Tibial nerve (tissue), 4 donors: ENCODE results near the gene EXOG. TPM values are rescaled to one million over a fixed set of nuclear protein-coding genes. Genes with fewer than 3 reads are reported as not detected.

ENCODE experiments used
- DNase-seq, 2 donors: peaks; one replicate each; pipeline ENCODE4 v3.0.0-alpha.2; 2019; ENCODE audit warnings: low spot score in 2 of 2
- H3K27ac ChIP-seq, 4 donors: fragments of 200-600 bp; sonication (generic) in 3 of 4; one replicate each; pipeline ENCODE4 v1.5.1; 2017 to 2019; ENCODE audit warnings: mild to moderate bottlenecking in 1 of 4
- H3K27me3 ChIP-seq, 2 donors: fragments of 200-600 bp; sonication (generic) in 1 of 2; one replicate each; pipeline versions ENCODE4 v1.5.1 to v1.6.0; 2017 to 2019
- H3K36me3 ChIP-seq, 3 donors: fragments of 200-600 bp; sonication (generic); one replicate each; pipeline ENCODE4 v1.5.1; 2018 to 2019
- H3K4me1 ChIP-seq, 4 donors: fragments of 200-600 bp; sonication (generic) in 3 of 4; one replicate each; pipeline ENCODE4 v1.5.1; 2017 to 2019
- H3K4me3 ChIP-seq, 4 donors: fragments of 200-600 bp; sonication (generic) in 3 of 4; one replicate each; pipeline ENCODE4 v1.5.1; 2017 to 2019; ENCODE audit warnings: mild to moderate bottlenecking in 1 of 4, moderate library complexity in 1 of 4
- H3K9me3 ChIP-seq, 4 donors: fragments of 200-600 bp; sonication (generic) in 3 of 4; one replicate each; pipeline ENCODE4 v1.5.1; 2017 to 2019
- CTCF ChIP-seq, 5 experiments: fragments of 200-600 bp in 3 of 5; fragments of 450-650 bp in 2 of 5; sonication (generic) in 3 of 5; IDR thresholded peaks; one replicate each; pipeline ENCODE4 v1.5.1; 2016 to 2019; ENCODE audit warnings: antibody characterized with exemption in 5 of 5, mild to moderate bottlenecking in 3 of 5, moderate library complexity in 2 of 5
- EP300 ChIP-seq, 2 donors: sonication (generic); formaldehyde crosslinking; IDR thresholded peaks; one replicate each; pipeline ENCODE4 v1.6.1; 2017; ENCODE audit warnings: antibody characterized with exemption in 2 of 2, mild to moderate bottlenecking in 1 of 2
- POLR2A ChIP-seq, 2 donors: fragments of 450-650 bp; IDR thresholded peaks; one replicate each; pipeline ENCODE4 v1.6.1; 2017; ENCODE audit warnings: antibody characterized with exemption in 2 of 2, mild to moderate bottlenecking in 2 of 2, moderate library complexity in 2 of 2
- WGBS, 2 donors: methylation state at CpG; one replicate each; pipeline ENCODE4 v1.1.5; 2018; 5-methylcytosine and 5-hydroxymethylcytosine counted together
- total RNA-seq, 4 donors: library from RNA; depleted of rRNA; stranded (reverse); fragments of >200 nt; gene quantifications; one replicate each; pipeline ENCODE4 v1.1.0, GENCODE V29; 2016

Gene EXOG
- total RNA-seq, 4 donors from 2014 or later, result 9.9 to 21.9 (median 20.9) TPM

- Histone ChIP-seq H3K4me1 (peaks cover 0 to 4% (median 0%) of the 10 kb centered on the region in 4 donors), H3K27me3 (no peaks in the 10 kb centered on the region), H3K36me3 (peaks cover 0 to 64% (median 0%) of the 10 kb centered on the region in 3 donors), H3K27ac (no peak overlapping the region), H3K9me3 (peaks cover 0 to 13% (median 0%) of the 10 kb centered on the region in 4 donors), H3K4me3 (no peak overlapping the region)
- no peak for DNase-seq
- 93 to 95% methylated on average over 8 of the region's 8 CpGs for WGBS, 2 donors
- TF ChIP-seq POLR2A (IDR thresholded peaks at IDR 0.05) (no peak), CTCF (IDR thresholded peaks at IDR 0.05) (no peak), EP300 (IDR thresholded peaks at IDR 0.05) (no peak)
Observed at GRCh38 chr3:38554127-38554827, 58.1 kb downstream of the EXOG start.

DNA sequence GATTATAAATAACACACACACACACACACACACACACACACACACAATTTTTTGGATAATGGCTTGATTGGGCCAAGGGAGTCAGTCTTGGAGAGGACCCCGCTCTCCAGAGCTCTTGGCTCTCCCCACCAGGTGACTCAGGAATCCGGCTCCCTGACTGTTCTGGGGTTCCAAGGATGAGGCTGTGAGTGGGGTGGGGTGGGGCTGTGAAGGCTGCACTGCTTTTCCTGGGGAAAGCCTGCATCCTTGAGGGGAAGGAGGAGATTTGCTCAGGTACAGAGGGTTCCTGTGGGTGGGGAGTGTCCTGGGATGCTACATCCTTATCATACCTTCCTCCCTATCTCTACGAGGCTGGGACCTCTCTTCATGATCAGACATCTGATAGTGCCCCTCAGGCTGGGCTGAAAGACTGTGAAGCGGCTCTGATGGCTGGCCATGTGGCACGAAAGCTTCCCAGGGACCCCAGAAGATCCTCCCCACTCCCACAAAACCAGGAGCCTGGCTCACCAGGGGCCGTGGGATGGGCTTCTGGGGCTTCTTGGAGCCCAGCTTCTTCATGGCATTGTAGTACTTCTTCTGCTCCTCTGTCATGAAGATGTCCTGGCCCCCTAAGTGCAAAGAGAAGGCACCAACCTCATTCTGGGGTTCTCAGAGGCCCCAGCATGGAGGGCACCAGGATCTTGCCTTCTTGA lies 59.2 kb downstream of the EXOG start:
- TF ChIP-seq CTCF (IDR thresholded peaks at IDR 0.05) (no peak), POLR2A (IDR thresholded peaks at IDR 0.05) (no peak), EP300 (IDR thresholded peaks at IDR 0.05) (no peak)
- Histone ChIP-seq H3K4me3 (no peak overlapping the region), H3K27ac (no peak overlapping the region), H3K27me3 (no peaks in the 10 kb centered on the region), H3K4me1 (peaks cover 0 to 4% (median 0%) of the 10 kb centered on the region in 4 donors), H3K36me3 (peaks cover 0 to 60% (median 0%) of the 10 kb centered on the region in 3 donors), H3K9me3 (peaks cover 0 to 13% (median 0%) of the 10 kb centered on the region in 4 donors)
- WGBS, 2 donors, result 88% methylated on average over 6 of the region's 6 CpGs
- no peak for DNase-seq

GRCh38 chr3:38555926-38556325 lies 59.8 kb downstream of the EXOG start:
- H3K27ac ChIP-seq, result no peak overlapping the region
- peaks cover 0 to 13% (median 0%) of the 10 kb centered on the region in 4 donors for H3K9me3 ChIP-seq
- H3K4me1 ChIP-seq, result peaks cover 0 to 4% (median 0%) of the 10 kb centered on the region in 4 donors
- peaks cover 0 to 60% (median 0%) of the 10 kb centered on the region in 3 donors for H3K36me3 ChIP-seq
- no peak overlapping the region for H3K4me3 ChIP-seq
- no peak for DNase-seq
- H3K27me3 ChIP-seq, result no peaks in the 10 kb centered on the region
- 90 to 98% methylated on average over 2 of the region's 2 CpGs for WGBS, 2 donors
- no peak for TF ChIP-seq EP300 (IDR thresholded peaks at IDR 0.05)
- TF ChIP-seq POLR2A (IDR thresholded peaks at IDR 0.05), result no peak
- no peak for TF ChIP-seq CTCF (IDR thresholded peaks at IDR 0.05)

DNA sequence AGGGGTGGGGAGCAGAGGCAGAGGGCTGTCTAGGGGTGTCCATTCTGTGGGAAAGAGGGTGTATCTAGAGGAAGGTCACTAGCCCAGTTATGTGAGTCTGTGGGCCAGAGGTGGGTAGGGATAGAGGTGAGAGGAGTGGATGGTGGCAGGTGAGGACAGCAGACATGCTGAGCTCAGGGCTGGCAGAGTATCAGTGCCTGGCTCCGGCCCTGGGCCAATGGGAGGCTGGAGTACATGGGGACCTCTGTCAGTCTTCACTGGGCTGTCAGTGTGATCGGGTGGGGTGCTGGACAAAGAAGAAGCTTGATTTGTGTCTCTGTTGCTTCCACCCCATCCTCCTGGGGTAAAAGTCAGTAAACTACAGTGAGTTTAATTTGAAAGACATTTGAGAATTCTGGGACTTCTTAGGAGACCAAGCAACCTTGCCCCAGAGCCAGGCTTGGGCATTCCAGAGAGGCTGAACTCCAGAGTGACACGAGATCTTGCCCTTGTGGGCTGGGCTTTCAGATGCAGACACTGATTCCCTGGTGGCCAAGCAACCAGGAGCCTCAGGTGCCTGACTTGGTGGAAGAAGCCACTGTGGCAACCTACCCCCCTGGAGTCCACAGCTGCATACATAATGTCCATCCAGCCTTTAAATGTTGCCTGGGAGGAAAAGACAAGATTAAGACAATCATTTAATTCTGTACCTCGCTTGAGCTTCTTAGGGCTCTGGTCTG lies 60.7 kb downstream of the EXOG start:
- peaks cover 0 to 10% (median 0%) of the 10 kb centered on the region in 4 donors for H3K9me3 ChIP-seq
- DNase-seq, result no peak
- no peaks in the 10 kb centered on the region for H3K27me3 ChIP-seq
- no peak overlapping the region for H3K27ac ChIP-seq
- peaks cover 0 to 57% (median 0%) of the 10 kb centered on the region in 3 donors for H3K36me3 ChIP-seq
- no peak overlapping the region for H3K4me3 ChIP-seq
- WGBS, 2 donors, result 67 to 87% methylated on average over 4 of the region's 4 CpGs
- TF ChIP-seq POLR2A (IDR thresholded peaks at IDR 0.05) (no peak), CTCF (IDR thresholded peaks at IDR 0.05) (no peak), EP300 (IDR thresholded peaks at IDR 0.05) (no peak)
- H3K4me1 ChIP-seq, result peaks cover 0 to 4% (median 0%) of the 10 kb centered on the region in 4 donors
